Osteoblast (primary cell): Measurements from ENCODE around the gene RAD51B. TPM values are rescaled to one million over a fixed set of nuclear protein-coding genes. Genes with fewer than 3 reads are reported as not detected.

Experiments used
- DNase-seq: peaks from one replicate; pipeline ENCODE4 v3.0.0; 2011; ENCODE audit warnings: low spot score, mixed read lengths; ENCODE audit not compliant: insufficient read length; ENCODE audit errors: missing footprints
- H2AFZ ChIP-seq: 2 replicates; pipeline ENCODE4 v1.6.0; 2011; ENCODE audit warnings: mild to moderate bottlenecking, low read length
- H3K27ac ChIP-seq: 2 replicates; pipeline ENCODE4 v1.5.1; 2011; ENCODE audit warnings: mild to moderate bottlenecking, low read depth, low read length, moderate library complexity
- H3K27me3 ChIP-seq: 2 replicates; pipeline ENCODE4 v1.6.0; 2012; ENCODE audit warnings: mild to moderate bottlenecking, control low read depth, inconsistent platforms, low read length, moderate library complexity; ENCODE audit not compliant: insufficient read depth
- H3K36me3 ChIP-seq: 2 replicates; pipeline ENCODE4 v1.5.1; 2011; ENCODE audit warnings: mild to moderate bottlenecking, low read length, control low read depth, moderate library complexity; ENCODE audit not compliant: insufficient read depth
- H3K4me1 ChIP-seq: 2 replicates; pipeline ENCODE4 v1.5.1; 2011; ENCODE audit warnings: mild to moderate bottlenecking, low read length, control low read depth, moderate library complexity; ENCODE audit not compliant: insufficient read depth
- H3K4me2 ChIP-seq: 2 replicates; pipeline ENCODE4 v1.6.0; 2011; ENCODE audit warnings: mild to moderate bottlenecking, low read length; ENCODE audit not compliant: insufficient read depth
- H3K4me3 ChIP-seq: fragments of 200-600 bp; sonication (generic); 3 replicates; pipeline ENCODE4 v1.5.1; 2012; ENCODE audit warnings: mild to moderate bottlenecking, low read length, inconsistent platforms; ENCODE audit not compliant: insufficient read depth
- H3K79me2 ChIP-seq: 2 replicates; pipeline ENCODE4 v1.6.0; 2012; ENCODE audit warnings: mild to moderate bottlenecking, low read length, control low read depth, inconsistent platforms; ENCODE audit not compliant: insufficient read depth
- H3K9me3 ChIP-seq: 2 replicates; pipeline ENCODE4 v1.5.1; 2011; ENCODE audit warnings: low read depth, low read length, control low read depth
- H4K20me1 ChIP-seq: 2 replicates; pipeline ENCODE4 v1.6.0; 2012; ENCODE audit warnings: mild to moderate bottlenecking, low read length, control low read depth; ENCODE audit not compliant: insufficient read depth
- CTCF ChIP-seq: IDR thresholded peaks from 2 replicates; pipeline ENCODE4 v1.5.1; 2011; ENCODE audit warnings: mild to moderate bottlenecking, low read depth, low read length, moderate library complexity; ENCODE audit errors: extremely low read depth
- total RNA-seq: library from RNA; depleted of rRNA; stranded (reverse); fragments of >200 nt; gene quantifications from 2 replicates; pipeline ENCODE4 v1.2.3, GENCODE V29; 2012

Gene RAD51B
- total RNA-seq, 1 donor = 13.8 TPM

- H3K79me2 ChIP-seq = no peaks in the 10 kb centered on the region
- no peak for DNase-seq
- no peak overlapping the region for H3K4me3 ChIP-seq
- H3K27me3 ChIP-seq = no peaks in the 10 kb centered on the region
- peak overlapping the region; percentile 40 for H3K27ac ChIP-seq
- H3K9me3 ChIP-seq = no peaks in the 10 kb centered on the region
- peaks cover 45% of the 10 kb centered on the region for H3K4me1 ChIP-seq
- H3K4me2 ChIP-seq = no peak overlapping the region
- no peak for TF ChIP-seq CTCF
- H3K36me3 ChIP-seq = no peaks in the 10 kb centered on the region
- no peaks in the 10 kb centered on the region for H4K20me1 ChIP-seq
- H2AFZ ChIP-seq = no peak overlapping the region
Measured at GRCh38 chr14:68404652-68405183, 585.1 kb downstream of the RAD51B start.

GRCh38 chr14:68405961-68406360, 586.4 kb downstream of the RAD51B start:
- Histone ChIP-seq H3K27ac (no peak overlapping the region), H2AFZ (no peak overlapping the region), H3K4me2 (no peak overlapping the region), H3K36me3 (no peaks in the 10 kb centered on the region), H3K27me3 (no peaks in the 10 kb centered on the region), H3K4me3 (no peak overlapping the region), H4K20me1 (no peaks in the 10 kb centered on the region), H3K4me1 (peaks cover 45% of the 10 kb centered on the region), H3K79me2 (no peaks in the 10 kb centered on the region), H3K9me3 (no peaks in the 10 kb centered on the region)
- DNase-seq = peak; percentile 10
- no peak for TF ChIP-seq CTCF

DNA sequence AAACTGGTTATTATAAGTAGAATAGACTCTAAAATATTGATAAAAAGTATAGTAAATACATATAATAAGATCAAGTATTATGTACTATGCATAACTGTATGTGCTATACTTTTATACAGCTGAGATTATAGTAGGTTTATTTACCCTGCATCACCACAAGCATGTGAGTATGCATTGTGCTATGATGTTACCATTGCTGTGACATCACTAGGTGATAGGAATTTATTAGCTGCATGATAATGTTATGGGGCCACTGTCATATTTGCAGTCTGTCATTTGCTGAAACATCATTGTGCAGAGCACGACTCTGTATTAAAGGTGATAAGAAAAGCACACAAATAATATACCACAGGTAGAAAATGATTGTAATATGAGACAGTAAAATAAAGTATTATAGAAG, 587.7 kb downstream of the RAD51B start:
- Histone ChIP-seq H3K27me3 (no peaks in the 10 kb centered on the region), H4K20me1 (no peaks in the 10 kb centered on the region), H3K4me2 (no peak overlapping the region), H3K36me3 (no peaks in the 10 kb centered on the region), H3K9me3 (no peaks in the 10 kb centered on the region), H3K4me1 (peaks cover 45% of the 10 kb centered on the region), H2AFZ (no peak overlapping the region), H3K79me2 (no peaks in the 10 kb centered on the region), H3K4me3 (no peak overlapping the region), H3K27ac (no peak overlapping the region)
- TF ChIP-seq CTCF = no peak
- no peak for DNase-seq

- Histone ChIP-seq H3K27ac (no peak overlapping the region), H2AFZ (no peak overlapping the region), H3K79me2 (no peaks in the 10 kb centered on the region), H3K36me3 (no peaks in the 10 kb centered on the region), H3K4me2 (no peak overlapping the region), H3K9me3 (no peaks in the 10 kb centered on the region), H3K27me3 (no peaks in the 10 kb centered on the region), H4K20me1 (no peaks in the 10 kb centered on the region), H3K4me1 (peaks cover 44% of the 10 kb centered on the region), H3K4me3 (no peak overlapping the region)
- TF ChIP-seq CTCF = no peak
- no peak for DNase-seq
Measured at GRCh38 chr14:68407825-68408224, 588.2 kb downstream of the RAD51B start.
